Measurements from ENCODE around the gene SLC13A2.
"Not testable (repeated sequence)": the region's sequence is repeated elsewhere in the genome, so short reads cannot be mapped to it uniquely, and the experiment has no call there.

SLC13A2 gene

GRCh38 chr17:28514561-28515002, 41.1 kb downstream of the SLC13A2 start:
- no peak for DNase-seq (ENCODE audit: low spot score)

GRCh38 chr17:28515518-28515917, 42.1 kb downstream of the SLC13A2 start:
- DNase-seq (ENCODE audit: low spot score), result no peak

- DNase-seq (ENCODE audit: low spot score), result no peak
Observed at GRCh38 chr17:28518132-28518531, 44.7 kb downstream of the SLC13A2 start.

DNA sequence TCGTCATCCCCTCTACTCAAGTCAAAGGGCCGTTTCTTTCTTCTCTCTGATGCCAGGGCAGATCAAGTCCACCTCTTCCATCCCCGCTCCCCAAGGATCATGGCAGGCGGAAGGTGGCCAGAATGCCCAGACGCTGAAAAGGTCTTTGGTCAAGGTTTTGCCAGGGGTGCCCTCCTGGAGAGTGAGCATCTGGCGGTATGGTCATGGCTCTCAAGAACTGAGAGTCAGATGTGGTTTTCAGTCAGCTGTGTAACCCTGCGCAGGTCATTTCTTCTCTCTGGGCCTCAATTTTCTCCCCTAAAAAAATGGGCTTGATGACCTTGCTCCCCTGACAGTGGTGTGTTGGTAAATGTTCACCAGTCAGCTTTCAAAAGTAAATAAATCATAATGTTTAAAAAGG, 45.1 kb downstream of the SLC13A2 start:
- DNase-seq (ENCODE audit: low spot score), result no peak

DNA sequence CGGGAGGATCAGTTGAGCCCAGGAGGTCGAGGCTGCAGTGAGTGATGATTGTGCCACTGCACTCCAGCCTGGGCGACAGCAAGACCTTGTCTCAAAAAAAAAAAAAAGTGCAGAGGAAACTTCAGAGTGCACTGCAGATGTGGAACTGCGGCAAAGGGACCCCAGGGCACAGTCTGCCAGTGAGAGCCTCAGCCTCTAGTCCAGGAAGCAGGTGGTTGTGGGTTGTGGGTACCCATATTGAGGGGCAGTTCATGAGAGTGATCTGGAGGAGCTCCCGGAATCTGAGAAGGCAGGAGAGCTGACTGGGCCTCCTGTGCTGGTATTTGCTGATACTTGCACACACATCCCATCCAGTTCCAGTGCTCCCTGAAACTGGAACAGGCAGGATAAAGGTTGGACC, 45.8 kb downstream of the SLC13A2 start:
- DNase-seq (ENCODE audit: low spot score), result no peak

- DNase-seq (ENCODE audit: low spot score), result no peak
Observed at GRCh38 chr17:28520687-28521086, 47.2 kb downstream of the SLC13A2 start.

DNA sequence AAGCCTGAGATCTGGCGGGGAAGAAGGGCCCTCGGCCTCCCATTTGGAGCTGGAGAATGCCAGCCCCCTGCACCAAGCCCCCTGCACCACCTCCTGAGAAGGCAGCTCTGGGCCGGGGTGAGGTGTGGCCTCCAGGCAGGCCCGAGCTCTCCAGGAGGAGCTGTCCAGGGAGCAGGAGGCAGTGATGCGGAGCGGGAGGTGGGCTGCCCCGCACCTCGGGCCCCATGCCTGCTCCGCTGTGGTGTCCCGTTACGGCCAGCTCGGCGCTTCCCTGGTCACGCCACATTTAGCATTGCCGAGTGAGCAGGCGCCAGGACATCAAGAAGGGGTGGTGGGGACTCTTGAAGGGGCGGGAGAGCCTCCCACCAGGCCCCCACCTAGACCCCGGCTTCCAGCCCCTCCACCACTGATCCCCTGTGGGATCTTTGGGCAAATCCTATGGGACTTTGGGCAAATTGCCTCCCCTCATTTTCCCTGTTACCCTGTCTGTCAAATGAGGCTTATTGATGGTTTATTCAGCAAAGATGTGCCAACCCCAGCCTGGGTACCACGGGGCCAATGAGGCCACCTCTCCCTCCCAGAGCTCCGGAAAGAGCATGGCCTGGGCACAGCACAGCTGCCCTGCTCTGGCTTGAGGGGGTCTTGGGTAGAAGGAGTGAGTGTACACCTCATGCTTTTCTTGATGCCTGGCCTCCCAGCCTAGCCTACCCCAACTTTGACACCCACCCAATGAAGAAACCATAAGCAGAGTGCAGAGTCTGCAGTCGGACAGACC, 48.1 kb downstream of the SLC13A2 start:
- no peak for DNase-seq (ENCODE audit: low spot score)

- not testable (repeated sequence) for DNase-seq (ENCODE audit: low spot score)
Observed at GRCh38 chr17:28522281-28522680, 48.8 kb downstream of the SLC13A2 start.

- no peak for DNase-seq (ENCODE audit: low spot score)
Observed at GRCh38 chr17:28523186-28523585, 49.7 kb downstream of the SLC13A2 start.

DNA sequence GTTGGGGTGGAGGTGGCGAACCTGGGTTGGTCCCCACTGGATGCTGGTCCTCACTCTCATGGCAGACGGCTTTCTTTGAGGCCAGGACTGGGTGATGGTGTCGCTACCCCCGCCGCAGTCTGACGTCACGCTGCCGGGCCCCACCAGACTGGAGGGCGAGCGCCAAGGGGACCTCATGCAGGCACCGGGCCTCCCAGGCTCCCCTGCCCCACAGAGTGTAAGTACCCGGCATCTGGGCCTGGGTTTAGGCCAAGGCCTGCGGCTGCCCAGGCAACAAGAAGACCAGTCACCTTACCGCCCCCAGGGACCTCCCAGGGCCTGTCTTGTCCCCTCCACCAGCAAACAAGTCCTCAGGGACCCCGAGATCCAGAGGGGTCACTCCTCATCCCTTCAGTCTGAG, 50.4 kb downstream of the SLC13A2 start:
- DNase-seq (ENCODE audit: low spot score), result no peak

DNA sequence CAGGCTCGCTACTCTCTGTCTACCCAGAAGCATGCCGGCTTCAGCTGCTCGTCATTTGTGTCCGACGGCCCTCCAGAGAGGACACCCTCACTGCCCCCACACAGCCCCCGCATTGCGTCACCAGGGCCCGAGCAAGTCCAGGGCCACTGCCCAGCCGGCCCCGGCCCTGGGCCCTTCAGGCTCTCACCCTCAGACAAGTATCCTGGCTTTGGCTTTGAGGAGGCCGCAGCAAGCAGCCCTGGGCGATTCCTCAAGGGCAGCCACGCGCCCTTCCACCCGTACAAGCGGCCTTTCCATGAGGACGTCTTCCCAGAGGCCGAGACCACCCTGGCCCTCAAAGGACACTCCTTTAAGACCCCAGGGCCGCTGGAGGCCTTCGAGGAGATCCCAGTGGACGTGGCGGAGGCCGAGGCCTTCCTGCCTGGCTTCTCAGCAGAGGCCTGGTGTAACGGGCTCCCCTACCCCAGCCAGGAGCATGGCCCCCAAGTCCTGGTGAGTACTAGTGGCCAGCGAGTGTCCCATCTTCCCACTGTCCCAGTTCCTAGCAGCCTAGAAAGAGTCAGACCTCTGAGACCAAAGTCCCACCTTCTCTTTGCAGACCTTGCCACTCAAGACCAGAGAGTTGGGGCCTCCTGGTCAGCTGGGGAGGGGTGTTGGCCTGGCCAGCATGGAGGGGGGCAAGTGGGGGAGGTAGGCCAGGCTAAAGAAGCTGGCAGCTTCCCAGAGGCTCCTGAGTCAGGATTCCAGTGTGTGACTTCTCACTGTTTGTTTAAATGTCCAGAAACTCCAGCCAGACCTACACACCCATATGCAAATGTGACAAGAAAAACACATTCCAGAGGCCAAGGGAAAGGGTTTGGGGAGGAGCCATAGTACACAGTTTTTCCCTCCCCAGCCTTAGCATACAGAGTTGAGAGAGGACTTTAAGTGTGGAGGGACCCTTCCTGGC, 51.3 kb downstream of the SLC13A2 start:
- DNase-seq (ENCODE audit: low spot score), result no peak

DNA sequence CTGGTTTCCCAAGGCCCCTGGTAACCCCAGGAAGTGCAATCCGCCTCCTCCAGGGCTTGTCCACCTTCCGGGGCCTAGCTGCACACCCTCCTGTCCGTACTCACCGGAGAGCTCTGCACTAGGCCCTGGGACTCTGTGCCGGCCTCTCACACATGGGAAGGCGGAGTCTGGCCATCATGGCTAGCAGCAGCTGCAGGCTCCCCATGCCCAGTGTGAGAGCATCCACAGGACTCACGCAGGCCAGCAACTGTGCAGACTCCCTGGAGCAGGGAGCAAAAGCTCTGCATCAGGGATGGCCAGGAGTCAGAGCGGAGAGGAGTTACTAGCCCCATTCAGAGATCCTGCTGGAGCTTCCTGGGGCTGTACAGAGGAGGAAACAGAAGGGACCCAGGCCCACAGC, 52.9 kb downstream of the SLC13A2 start:
- DNase-seq (ENCODE audit: low spot score), result no peak

- no peak for DNase-seq (ENCODE audit: low spot score)
Observed at GRCh38 chr17:28527181-28527681, 53.8 kb downstream of the SLC13A2 start.

DNA sequence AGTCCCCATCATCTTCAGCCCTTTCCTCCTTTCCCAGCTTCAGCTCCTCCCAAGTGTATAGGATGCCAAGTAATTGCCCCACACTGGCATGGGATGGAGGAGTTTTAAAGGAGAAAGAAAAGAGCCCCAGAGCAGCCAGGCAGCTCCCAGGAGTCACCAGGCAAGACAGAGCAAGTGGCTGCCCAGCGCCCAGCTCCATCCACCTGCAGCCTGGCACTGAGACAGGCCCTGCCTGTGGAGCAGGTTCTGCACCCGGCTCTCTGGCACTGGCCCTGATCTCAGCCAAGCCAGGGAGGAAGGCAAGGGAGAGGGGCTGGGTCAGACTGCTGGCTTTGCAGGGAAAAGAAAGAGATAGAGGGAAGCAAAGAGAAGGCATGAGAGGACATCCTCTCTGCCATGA, 54.4 kb downstream of the SLC13A2 start:
- DNase-seq (ENCODE audit: low spot score), result no peak

DNA sequence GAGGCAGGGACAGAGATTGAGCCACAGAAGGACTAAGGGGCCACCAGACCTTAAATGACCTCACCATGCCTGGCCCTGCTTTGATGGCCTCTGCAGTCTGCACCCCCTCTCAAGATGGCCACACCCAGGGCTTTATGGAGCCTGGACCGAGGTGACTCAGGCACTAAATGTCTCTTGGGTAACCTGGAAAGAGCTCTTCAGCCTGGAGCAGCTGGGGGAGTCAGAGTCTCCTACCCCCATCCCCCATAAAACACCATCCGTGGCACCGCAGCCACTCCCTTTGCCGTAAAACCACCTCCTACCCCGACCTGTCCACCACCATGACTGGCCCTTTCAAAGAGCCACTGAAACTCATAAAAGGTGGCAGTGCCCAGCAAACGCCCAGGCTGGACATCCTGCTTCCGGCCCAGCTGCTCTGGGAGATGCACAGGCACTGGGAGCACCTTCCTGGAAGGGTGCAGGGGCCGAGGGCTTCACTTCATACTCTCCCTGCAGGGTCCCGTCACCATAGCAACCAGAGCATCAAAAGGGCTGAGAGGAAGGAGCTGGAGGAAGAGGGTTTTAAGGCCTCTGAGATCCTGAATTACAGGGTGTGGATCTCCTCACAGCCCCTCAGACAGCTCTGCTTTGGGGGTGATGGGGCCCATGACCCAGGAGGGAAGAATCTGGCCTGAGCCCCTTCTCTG, 55.0 kb downstream of the SLC13A2 start:
- no peak for DNase-seq (ENCODE audit: low spot score)

- no peak for DNase-seq (ENCODE audit: low spot score)
Observed at GRCh38 chr17:28529013-28529400, 55.6 kb downstream of the SLC13A2 start.

DNA sequence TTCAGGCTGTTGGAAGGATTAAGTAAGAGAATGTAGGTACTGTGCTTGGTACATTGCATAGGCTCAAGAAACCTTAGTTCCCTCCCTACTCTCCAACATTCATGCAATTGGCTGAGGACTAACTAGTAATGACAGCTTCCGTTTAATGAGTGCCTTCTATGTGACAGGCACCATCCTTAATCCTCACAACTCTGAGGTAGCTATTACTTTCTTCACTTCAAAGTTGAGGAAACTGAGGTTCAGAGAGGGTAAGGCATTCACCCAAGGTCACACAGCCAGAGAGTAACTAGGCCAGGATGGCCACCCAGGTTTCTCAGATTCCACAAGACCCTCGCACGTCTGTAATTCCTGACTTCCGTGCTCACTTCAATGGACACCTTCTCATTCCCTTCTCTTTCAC, 56.8 kb downstream of the SLC13A2 start:
- DNase-seq (ENCODE audit: low spot score), result no peak

DNA sequence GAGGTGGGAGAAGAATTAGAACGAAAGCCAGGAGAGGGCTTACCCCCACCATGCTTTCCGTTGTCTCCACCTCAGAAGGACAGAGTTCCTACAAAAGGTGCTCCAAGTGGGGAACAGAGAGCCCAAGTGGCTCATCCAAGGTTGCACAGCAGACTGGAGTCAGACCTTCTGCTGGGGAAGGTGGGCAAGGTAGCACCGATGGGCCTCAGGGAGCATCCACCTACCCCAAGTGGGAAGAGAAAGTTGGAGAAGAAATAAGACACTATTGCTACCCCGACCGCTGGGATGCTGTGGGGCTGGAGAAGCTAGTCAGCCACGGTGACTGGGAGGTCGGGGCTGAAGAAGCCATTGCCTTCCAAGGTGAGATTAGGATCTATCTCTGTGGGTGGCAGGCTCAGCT, 57.5 kb downstream of the SLC13A2 start:
- DNase-seq (ENCODE audit: low spot score), result no peak

DNA sequence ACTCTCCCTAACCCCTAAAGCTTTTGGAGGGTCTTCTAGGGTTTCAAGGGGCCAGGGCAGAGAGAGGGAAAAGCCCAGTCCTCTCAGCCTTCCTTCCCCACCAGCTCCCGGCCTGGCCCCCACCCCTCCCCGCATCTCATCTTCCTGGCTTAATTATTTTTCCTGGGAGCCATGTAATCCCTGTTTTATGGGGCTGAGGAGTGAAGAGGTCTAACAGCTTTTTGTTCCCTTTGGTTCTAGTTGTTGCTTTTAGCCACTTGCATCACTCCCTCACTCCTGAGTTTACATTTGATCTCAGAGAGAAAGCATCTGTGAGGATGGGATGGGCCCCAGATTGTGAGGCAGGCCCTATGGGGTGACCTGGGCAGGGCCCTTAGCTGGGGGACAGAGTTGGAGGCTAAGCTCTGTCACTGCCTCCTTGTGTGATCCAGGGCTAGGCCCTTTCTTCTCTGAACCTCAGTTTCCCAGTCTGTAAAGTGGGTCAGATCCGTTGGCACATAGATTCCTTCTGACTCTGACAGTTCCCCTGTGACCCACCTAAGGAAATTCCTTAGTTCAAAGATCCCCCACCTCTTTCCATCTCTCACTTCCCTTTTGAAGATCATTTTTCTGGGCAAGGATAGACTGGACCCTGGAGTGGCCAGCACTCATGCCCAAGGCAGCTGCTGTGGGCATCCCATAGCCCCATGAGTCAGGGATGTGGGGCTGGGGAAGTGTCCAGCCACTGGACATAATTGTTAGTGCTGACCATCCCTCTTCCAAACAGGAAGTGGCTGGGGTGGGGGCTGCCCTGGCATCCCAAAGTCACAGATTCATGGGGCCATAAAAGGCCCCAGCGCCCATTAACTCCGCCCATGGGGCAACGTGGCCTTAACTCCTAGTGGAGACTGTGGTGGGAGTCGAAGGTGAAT, 58.9 kb downstream of the SLC13A2 start:
- no peak for DNase-seq (ENCODE audit: low spot score)

DNA sequence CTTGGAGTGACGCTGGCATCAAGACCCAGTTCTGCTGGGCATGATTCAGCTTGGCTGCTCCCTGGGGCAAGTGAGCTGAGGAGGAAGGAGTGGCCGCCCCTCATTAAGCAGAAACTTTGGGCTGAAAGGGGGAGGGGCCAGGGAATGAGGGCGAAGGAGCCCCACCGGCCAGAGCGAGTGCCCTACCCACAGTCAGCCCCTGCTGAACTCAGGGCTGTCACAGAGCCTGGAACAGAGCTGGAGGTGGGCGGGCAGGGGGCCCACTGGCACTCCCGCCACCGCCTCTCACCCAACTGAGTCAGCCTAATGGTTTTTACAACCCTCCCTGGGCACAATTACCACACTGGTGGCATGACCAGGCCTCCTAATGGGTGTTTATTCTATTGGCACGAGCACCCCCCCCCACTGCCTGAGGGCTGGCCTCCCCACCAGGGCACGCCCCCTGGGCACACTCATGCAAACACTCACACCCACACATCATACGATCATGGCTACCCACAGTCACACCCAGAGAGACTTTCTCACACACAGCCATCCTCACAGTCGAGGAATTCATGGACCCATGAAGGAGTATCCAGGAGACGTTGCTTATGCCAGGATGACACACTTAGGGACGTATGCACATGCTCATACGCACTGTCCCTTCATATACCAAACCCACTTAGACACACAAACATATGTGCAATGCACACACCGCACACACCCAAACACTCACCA, 59.8 kb downstream of the SLC13A2 start:
- no peak for DNase-seq (ENCODE audit: low spot score)
